Measurements from ENCODE around the gene ADAMTS8.

ADAMTS8 gene

GRCh38 chr11:130437848-130438247 is 9.4 kb upstream of the ADAMTS8 start:
- H3K9me3 Mint-ChIP-seq = peaks cover 5% of the 10 kb centered on the region
- peaks cover 6% of the 10 kb centered on the region for H3K27me3 Mint-ChIP-seq (ENCODE audit: low read depth)
- peaks cover 67% of the 10 kb centered on the region for H3K4me1 Mint-ChIP-seq
- no peak for TF ChIP-seq CTCF (IDR thresholded peaks at IDR 0.05; ENCODE audit: unreplicated experiment in 3 of 3)
- peaks cover 3% of the 10 kb centered on the region for H3K36me3 Mint-ChIP-seq (ENCODE audit: low read depth)
- no peak overlapping the region for H3K4me3 Mint-ChIP-seq
- H3K27ac Mint-ChIP-seq = peak overlapping the region in 1 of 3 experiments; percentile 86

GRCh38 chr11:130436171-130436570 is 7.8 kb upstream of the ADAMTS8 start:
- no peak for TF ChIP-seq CTCF (IDR thresholded peaks at IDR 0.05; ENCODE audit: unreplicated experiment in 3 of 3)
- Mint-ChIP-seq H3K27ac (peak overlapping the region in 2 of 3 experiments; percentile 38 to 86), H3K36me3 (ENCODE audit: low read depth) (peaks cover 3% of the 10 kb centered on the region), H3K4me1 (peaks cover 51% of the 10 kb centered on the region), H3K9me3 (no peaks in the 10 kb centered on the region), H3K4me3 (peak overlapping the region in 1 of 3 experiments; percentile 28), H3K27me3 (ENCODE audit: low read depth) (peaks cover 8% of the 10 kb centered on the region)

- no peak for TF ChIP-seq CTCF (IDR thresholded peaks at IDR 0.05; ENCODE audit: unreplicated experiment in 3 of 3)
- Mint-ChIP-seq H3K9me3 (no peaks in the 10 kb centered on the region), H3K27me3 (ENCODE audit: low read depth) (peaks cover 12% of the 10 kb centered on the region), H3K27ac (peak overlapping the region in 1 of 3 experiments; percentile 52), H3K36me3 (ENCODE audit: low read depth) (peaks cover 3% of the 10 kb centered on the region), H3K4me3 (peak overlapping the region; percentile 41 to 62 (median 55)), H3K4me1 (peaks cover 48% of the 10 kb centered on the region)
Observed at GRCh38 chr11:130435671-130436070, 7.3 kb upstream of the ADAMTS8 start.

GRCh38 chr11:130434521-130435223 is 6.3 kb upstream of the ADAMTS8 start:
- Mint-ChIP-seq H3K27me3 (ENCODE audit: low read depth) (peaks cover 22% of the 10 kb centered on the region), H3K4me1 (peaks cover 38% of the 10 kb centered on the region), H3K9me3 (no peaks in the 10 kb centered on the region), H3K27ac (no peak overlapping the region), H3K4me3 (no peak overlapping the region), H3K36me3 (ENCODE audit: low read depth) (peaks cover 3% of the 10 kb centered on the region)
- TF ChIP-seq CTCF (IDR thresholded peaks at IDR 0.05; ENCODE audit: unreplicated experiment in 3 of 3) = peak; percentile 74 to 84 (median 84)

GRCh38 chr11:130433357-130433756 is 4.9 kb upstream of the ADAMTS8 start:
- no peak for TF ChIP-seq CTCF (IDR thresholded peaks at IDR 0.05; ENCODE audit: unreplicated experiment in 3 of 3)
- peaks cover 3% of the 10 kb centered on the region for H3K36me3 Mint-ChIP-seq (ENCODE audit: low read depth)

GRCh38 chr11:130431801-130432200 is 3.4 kb upstream of the ADAMTS8 start:
- Mint-ChIP-seq H3K27me3 (ENCODE audit: low read depth) (peaks cover 37% of the 10 kb centered on the region), H3K36me3 (ENCODE audit: low read depth) (no peaks in the 10 kb centered on the region), H3K9me3 (no peaks in the 10 kb centered on the region), H3K27ac (no peak overlapping the region), H3K4me3 (no peak overlapping the region), H3K4me1 (peaks cover 30% of the 10 kb centered on the region)
- no peak for TF ChIP-seq CTCF (IDR thresholded peaks at IDR 0.05; ENCODE audit: unreplicated experiment in 3 of 3)

More at GRCh38 chr11:130433357-130433756, 4.9 kb upstream of the ADAMTS8 start:
- H3K27me3 Mint-ChIP-seq (ENCODE audit: low read depth) = peaks cover 29% of the 10 kb centered on the region
- H3K4me1 Mint-ChIP-seq = peaks cover 39% of the 10 kb centered on the region
- H3K27ac Mint-ChIP-seq = no peak overlapping the region
- no peaks in the 10 kb centered on the region for H3K9me3 Mint-ChIP-seq
- H3K4me3 Mint-ChIP-seq = no peak overlapping the region
